AG20443 (cell line): ENCODE measurements around the gene ROBO2.

Source experiments
- DNase-seq: peaks from one replicate; pipeline ENCODE4 v3.0.0; 2012; ENCODE audit warnings: low spot score, mixed read lengths

The ROBO2 gene

DNA sequence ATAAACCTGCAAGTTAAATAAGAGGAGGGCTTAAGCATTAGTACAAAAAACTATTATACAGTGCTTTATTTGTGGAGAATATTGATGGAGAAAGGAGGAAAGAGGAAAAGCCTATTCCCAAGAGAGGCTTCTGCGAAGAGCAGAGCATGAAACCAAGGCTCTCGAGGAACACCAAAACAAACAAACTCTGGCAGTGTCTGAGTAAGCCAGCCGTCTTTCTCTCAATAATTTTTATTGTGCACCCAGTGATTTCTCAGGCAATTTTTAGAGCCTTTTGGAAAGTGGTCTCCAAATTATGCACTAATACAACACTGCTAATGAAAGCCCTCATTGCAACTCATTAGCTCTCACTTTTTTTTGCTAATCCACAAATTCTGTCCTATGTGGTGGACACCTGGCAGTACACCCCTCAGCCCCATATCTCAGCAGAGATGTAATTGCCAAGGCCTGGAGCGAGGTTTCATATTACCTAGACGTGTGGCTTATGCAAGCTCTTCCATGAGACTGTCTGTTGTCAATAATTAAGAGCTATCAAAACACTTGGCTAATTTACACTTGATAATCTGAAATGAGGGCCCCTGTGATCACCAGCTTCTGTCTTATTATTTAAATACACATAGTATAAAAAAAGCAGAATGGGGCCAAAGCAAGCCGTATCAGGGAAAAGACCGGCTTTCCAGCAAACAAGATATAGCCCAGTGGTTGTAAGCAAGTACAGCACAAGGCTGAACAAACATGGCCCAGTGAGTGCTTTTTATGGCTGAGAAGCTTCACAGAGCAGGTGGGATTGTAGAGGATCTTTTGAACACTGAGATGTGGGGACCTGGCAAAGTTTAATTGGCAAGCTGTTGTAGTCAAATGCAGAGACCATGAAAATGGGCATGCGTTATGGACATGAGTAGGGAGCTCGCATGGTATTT, 216.9 kb downstream of the ROBO2 start:
- no peak for DNase-seq

DNA sequence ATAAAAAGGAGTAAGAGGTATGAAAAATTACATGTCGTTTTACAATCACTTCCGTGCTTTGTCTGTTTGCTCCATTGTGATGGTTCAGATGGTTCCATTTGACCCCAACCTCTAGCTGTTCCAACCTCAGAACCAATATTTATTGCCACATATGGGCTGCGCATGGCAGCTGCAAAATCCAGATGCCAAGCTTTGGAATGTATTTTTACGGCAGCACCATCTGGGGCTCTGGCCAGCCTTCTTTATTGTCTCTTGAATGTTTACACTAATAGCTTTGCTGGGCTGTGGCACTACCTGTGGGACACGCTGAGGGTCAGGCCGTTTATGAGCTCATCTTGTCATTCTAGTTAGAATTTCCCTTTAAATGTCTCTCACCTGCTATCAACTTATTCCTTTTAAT, 219.8 kb downstream of the ROBO2 start:
- DNase-seq = no peak

DNA sequence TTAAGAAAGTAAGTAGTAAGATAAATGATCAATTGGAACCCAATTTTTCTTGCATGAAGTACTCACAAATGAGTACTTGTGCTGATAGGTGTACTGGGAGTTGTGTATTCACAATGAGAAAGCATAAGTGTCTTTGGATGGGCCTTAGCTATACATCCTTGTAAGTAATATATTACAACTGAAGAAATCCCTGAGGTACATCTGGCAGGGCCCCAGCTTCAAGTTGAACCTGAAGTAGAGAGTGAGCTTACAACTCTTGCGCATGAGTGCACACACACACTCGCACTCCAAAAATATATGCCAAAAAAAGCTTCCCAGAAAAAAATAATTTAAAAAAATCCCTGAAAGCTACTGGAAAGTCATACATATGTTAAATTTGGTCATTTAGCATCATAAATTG, 222.5 kb downstream of the ROBO2 start:
- DNase-seq = no peak

DNA sequence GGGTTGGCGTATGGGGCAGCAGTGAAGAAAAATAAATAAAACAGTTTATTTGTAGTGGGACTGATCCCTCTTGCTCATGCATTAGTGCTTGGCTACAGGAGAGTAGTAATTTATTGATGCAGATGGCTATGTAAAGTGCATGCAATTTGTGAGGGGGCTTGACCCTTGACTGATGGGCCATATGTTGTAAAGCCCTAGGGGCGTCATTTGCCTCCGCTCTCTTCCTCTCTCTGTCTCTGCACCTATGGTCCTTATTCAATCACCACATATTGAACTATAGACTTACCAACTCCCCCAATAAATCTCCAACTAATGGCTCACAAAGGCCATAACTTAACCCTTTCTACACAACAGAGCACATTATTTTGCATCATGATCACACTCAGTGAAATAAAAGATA, 227.7 kb downstream of the ROBO2 start:
- DNase-seq = no peak

DNA sequence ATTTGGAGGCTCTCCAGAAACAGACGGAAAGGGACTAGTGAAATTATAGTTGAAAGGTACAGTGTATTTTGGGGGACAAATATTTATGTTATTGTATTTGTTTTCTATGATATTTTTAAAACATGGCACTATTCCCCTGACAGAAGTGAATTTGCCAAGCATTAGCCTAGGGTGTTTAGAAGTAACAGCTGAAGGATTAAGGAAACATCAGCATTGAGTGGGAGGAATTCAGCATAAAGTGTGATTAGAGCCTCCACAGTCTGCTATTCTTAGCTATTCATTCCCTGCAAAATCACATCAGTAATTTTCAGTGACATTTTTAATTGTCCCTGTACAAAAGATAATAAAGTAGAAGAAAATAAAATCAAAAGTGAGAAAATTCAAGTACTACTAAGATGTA, 231.4 kb downstream of the ROBO2 start:
- no peak for DNase-seq

DNA sequence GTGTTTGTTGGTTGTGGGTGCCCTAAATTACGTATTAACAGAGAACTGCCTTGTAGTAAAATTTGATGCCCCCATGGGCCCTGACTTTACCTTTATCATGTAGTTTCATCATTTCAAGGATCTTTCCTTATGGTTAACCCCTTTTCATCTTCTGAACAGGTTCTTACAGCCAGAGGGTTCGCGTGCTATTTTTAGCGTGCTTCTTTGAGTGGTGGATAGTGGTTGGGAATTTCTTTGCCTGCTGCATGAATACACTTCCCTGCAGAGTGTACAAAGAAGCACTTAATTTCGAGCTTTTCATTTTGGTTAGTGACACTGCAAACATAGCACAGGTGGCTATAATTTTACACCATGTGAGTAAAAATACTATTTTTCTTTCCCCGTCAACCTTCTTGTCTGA, 231.8 kb downstream of the ROBO2 start:
- no peak for DNase-seq

DNA sequence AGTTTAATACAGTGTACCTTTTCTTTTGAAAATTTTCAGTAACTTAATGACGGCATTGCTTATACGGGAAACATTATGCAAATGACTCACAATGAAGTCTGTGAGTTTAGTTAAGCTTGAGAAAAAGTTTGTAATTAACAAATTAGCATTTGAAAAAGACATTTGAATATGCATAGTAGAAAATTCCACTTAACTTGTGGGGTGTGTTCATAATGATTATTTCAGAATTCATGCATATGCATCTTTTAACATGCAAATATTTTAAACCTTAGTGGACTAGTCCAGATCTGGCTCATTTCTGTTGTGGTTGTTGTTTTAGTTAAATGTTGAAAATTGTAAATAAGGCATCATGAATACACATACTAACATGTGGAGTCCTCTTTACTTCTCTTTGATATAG, 239.4 kb downstream of the ROBO2 start:
- DNase-seq = no peak

DNA sequence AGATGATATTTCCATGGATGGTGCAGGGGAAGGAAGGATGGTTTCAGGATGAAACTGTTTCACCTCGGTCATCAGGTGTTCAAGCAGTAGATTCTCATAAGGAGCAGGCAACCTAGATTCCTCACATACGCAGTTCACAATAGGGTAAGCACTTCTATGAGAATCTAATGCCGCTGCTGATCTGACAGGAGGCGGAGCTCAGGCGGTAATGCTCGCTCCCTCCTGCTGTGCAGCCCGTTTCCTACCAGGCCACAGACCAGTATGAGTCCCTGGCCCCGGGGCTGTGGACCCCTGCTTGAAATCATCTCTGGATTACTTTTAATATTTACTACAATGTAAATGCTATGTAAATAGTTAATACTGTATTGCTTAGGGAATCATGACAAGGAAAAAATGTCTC, 241.8 kb downstream of the ROBO2 start:
- DNase-seq = no peak

DNA sequence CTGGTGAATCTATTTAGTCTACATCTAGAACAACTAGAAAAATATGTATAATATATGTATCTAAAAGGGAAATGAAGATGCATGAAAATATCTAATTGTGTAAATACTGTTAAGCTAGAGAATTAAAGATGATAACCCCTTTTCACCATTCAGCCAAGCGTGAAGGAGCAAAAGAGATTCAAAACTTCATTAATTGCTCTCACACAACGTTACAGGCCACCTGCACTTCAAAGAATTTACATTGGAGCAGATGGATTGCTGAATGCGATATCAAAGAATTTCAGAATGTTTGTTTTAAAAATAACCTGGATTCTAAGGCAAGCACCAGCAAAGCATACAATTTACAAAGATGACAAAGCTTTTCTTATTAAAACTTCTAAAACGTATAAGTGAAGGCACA, 243.2 kb downstream of the ROBO2 start:
- no peak for DNase-seq

DNA sequence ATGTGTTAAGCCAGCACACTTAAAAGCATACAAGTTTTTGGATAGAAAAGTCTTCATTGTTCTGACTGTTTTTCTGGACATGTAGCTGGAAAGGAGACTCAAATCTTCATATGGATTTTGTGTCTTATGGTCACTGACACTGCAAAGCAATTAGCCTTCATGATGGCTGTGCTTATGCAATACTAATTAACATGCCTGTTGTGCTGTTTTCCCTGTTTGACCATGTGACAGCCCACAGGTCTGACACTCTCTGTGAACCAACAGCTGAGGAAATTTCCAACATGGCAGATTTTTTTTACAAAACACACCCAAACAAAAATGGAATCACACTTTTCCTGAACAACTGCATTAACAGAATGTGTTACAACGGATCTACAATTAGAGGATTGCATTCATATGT, 248.4 kb downstream of the ROBO2 start:
- DNase-seq = no peak

DNA sequence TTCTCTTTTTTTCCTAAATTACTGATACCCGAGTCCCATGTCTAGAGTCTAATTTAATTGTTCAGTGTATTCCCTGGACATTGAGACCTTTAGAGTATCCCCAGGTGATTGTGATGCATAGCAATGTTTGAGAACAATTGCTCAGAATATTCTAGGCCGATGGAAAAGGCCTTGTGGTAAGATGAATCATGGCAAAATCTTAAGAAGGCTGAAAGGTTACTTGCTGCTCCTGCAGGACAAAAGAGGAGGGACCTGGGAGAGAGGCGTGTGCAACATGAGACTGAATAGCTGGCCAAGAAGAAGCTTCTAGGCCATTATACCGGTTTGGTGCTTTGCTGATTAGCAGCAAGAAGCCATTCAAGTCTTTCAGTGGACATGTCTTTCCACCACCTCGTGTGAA, 256.6 kb downstream of the ROBO2 start:
- DNase-seq = no peak

DNA sequence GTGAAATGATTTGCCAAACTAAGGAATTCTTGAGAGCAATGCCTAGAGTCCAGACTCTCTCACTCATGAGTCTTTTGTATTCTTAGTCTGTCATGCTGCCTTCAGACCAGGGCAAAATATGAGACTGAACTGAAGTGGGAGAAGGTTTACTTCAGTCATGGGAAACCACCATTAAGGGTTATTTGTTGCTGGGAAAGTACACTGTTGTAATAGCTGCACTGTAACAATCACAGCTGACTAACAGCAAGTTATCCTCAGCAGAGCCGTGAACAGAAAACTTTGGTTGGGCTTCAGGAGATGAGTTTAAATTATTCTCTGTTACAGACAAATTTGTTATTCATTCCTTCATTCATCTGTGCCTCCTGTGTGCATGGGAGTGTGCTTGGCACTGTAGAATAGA, 258.5 kb downstream of the ROBO2 start:
- DNase-seq = no peak

DNA sequence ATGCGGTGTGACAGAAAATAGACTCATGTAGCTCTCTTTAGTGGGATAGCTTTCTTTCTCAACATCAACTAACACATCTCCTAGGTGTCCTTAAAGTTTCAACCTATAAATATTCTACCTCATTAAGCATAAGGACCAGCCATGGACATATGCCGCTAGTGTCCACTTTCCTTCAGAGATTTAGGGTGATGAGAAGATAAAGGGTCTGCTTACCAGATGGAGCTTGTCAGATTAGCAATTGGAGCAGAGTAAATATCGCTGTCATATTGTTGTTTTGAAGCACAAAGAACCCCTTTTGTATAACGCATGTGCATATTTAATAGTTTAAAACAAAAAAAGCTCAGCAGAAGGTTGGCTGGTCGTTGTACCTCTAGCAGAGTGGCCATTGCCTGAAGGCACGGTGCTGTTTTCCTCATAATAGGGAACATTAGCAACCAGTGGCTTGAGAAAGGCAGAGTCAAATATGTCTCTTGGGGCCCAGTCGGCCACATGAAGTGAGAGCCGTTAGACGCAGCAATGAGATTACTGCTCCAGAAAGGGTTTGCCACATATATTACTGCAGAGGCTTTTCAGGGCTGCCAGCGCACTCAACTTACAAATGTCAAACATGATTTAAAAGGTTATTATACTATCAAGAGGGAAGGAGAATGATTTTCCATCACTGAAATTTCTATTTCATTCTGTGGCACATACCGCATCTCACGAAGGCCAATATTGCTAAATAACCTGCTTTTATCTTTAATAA, 264.2 kb downstream of the ROBO2 start:
- DNase-seq = no peak

DNA sequence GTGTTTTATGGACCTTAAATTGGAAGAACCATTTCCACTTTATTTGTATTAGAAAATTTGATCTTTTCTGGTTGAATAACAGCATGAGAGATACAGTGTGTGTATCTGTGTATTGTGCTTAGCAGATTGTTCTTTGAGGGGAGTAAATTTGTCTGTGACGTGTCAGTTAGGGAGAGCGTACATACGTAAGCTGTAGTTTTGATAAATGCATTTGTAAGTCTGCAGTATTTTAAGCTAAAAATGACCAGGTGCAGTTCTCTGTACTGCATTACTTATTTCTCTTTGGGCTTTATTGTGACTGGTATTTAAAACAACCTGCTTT, 264.8 kb downstream of the ROBO2 start:
- no peak for DNase-seq

DNA sequence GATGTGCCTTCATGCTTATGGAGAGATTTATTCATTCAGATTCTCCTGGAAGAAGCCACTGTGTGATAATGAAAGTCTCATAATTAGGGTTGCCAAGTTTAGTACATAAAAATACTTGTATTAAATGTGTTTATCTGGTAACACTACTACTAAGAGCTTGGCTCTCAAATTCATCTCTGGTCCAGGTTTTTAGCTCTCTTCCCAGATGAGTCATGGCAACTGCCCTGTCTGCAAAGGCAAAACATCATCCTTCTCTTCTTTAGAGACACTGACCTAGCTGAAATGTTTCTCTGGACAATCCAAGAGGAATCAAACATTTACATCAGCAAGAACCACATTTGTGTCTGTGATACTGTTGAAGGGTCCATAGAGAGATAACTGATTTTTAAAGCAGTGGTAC, 269.6 kb downstream of the ROBO2 start:
- DNase-seq = no peak

DNA sequence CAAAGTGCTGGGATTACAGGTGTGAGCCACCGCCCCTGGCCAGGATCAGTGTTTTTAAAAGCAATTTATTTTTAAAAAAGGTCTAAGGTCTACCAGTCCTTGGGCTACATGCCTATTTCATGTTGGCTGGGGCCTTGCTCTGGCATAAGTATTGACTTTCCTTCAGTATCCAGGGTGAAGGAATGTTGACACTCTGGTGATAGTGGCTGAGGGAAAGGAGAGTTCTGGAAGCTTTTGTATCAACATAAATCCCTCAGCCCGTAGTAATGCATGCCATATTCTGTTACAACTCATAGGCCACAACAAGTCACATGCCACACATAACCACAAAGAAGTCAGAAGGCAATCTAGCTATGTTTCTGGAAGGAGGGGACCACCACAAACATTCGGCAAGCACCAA, 273.9 kb downstream of the ROBO2 start:
- DNase-seq = no peak

DNA sequence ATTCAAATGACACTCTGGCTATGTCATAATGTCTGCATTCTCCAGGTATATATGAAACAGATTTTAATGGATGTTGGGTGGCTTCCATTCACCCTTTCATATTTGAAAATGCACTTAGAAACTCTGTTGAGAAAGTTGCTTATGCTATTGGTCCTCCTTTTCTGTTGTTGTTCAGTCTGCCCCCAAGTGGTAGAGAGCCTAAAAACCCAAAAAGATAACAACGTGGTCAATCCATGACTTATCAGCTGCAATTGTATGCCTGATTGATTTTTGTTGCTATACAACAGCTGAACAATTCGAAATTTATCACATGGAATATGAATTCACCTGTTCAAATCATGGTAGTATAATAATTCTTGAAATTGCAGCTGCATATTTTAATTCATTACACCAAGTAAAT, 279.8 kb downstream of the ROBO2 start:
- no peak for DNase-seq

DNA sequence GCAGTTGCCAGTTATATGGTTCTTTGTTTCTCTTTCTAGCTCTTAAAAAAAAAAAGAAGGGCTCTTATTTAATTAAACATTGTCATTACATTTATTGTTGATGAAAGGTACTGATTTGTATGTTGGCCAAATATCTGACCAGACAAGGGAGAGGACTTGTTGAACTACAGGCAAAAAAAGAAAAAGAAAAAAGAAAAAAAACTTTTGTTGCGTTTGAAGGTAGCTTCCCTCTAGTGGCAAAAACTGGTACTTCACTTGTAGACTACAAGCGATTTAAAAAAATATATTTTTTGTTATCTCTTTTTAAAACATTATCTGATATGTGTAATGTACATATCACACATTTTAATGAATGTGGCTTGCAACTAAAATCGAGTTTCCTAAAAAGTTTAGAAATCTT, 280.6 kb downstream of the ROBO2 start:
- DNase-seq = no peak

DNA sequence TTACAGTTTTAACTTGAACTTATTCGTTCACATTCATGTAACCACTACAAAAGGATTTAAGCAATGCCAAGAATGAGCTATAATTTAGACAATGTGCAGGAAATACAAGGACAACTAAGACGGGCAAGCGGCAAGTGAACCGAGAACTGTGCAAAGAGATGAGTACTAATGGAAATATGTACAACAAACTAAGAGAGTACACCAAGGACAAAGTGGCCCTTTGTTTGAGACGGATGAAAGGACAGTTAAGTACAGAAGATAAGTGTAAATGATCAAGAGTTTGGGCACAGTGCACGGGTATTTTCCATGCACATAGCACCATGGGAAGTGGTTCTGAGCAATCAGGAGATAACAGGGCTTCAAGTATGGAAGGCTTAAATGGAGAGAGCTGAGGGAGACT, 281.7 kb downstream of the ROBO2 start:
- DNase-seq = no peak

DNA sequence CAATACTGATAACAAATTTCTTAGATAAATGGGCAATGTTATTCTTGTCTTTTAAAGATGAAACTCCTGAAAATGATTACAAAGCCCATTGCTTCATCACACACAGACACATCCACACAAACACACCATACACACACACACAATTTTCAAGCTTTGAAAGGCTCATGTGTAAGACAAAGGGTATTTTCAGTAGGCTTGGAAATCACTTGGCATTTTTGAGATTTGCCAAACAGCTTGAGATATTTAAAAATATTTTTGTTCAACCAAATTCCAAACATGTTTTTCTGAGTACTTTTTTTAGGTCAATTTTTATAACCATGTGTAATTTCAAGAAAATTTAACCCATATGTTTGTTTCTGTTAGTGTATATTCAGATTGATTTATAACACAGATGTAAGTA, 283.7 kb downstream of the ROBO2 start:
- no peak for DNase-seq

DNA sequence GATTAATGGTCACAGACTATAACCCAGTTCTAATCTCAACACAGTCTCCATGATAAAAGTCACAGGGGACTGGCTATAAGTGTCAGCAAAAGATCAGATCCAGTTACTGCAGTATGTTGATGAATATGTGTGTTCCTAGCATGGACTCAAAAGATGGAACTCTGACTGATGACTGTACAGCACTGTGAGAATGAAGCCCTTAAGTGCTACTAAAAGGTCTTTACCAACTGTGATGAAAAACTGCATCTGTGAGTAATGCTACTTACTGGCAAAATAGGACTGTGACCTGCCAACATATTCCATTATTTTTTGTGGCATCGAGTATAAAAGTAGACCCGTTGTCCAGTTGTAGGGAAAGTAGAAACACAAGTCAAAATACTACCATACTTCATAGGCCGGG, 284.2 kb downstream of the ROBO2 start:
- DNase-seq = no peak

DNA sequence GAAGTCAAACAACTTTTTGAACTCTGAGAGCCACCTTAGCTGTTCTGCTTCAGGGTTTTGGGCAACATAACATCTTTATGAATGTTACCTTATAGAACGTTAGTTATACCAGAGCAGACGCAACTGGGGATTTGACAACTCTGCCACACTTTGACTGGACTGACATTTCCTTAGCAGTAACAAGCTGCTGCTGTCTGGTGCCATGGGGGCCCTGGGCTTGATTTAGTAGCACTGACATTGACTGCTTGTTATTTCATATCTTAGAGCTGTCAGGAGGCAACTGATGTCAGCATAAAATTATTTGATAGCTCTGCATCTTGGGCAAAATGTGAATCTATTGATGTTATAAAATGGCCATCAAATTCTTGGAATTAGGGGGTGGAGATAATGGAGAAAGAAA, 285.4 kb downstream of the ROBO2 start:
- no peak for DNase-seq

DNA sequence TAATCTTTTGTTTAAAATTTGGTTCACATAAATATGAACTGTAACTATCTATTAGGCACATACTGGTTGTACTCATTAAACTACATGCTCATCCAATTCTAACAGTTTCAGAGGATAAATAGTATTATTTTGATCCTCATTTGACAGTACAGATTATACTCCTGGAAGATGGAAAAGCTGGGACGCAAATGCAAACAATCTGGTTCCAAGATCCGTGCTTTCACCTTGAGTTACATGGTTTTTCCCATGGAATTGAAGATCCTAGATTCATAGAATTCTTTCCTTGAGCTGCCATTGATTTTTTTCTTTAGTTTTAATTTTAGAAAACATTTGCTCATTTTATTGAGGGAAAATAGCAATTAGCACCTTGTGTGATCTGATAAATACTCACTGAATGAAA, 285.8 kb downstream of the ROBO2 start:
- DNase-seq = no peak

DNA sequence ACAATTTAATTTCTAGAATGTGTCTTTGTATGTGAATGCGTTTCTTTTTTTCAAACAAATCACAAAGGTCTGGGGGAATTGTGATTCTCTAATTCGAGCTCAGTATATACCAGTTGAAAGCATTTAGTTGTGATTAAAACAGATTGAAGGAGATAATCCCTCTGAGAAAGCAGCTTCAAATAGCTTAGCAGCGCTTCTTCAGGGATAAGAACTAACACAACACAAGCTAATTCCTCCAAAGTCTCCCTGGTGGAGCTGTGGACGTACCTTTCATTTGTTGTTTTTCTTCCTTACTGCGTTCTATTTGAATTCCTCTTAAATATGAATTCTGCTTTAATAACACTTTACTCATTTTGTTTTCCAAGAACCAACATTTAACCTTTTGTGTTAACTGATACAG, 286.7 kb downstream of the ROBO2 start:
- DNase-seq = no peak
